GM12878 (cell line): Measurements from ENCODE around the gene CELF6.

Experiments used
- NR2C2 ChIP-seq: IDR thresholded peaks from 2 replicates; pipeline ENCODE4 v1.6.1; 2011; ENCODE audit warnings: borderline replicate concordance, low read depth; ENCODE audit not compliant: control insufficient read depth, insufficient read length
- RCOR1 ChIP-seq: conservative IDR thresholded peaks from 2 replicates; pipeline ENCODE4 v1.6.1; 2012; ENCODE audit warnings: low read depth, low read length, improper control_type of control experiment
- SMC3 ChIP-seq: IDR thresholded peaks from 2 replicates; pipeline ENCODE4 v1.6.1; 2011; ENCODE audit warnings: low read length, improper control_type of control experiment, borderline replicate concordance
- TF ChIP-seq, protein P1 (sequence below), 3 experiments: IDR thresholded peaks in 2 of 3; conservative IDR thresholded peaks in 1 of 3; 2 replicates each; pipeline ENCODE4 v1.5.1; 2011; ENCODE audit warnings: low read depth in 3 of 3, low read length in 3 of 3, mild to moderate bottlenecking in 3 of 3, control low read depth in 2 of 3, moderate library complexity in 2 of 3, inconsistent platforms in 1 of 3, mixed read lengths in 1 of 3; ENCODE audit not compliant: control insufficient read depth in 2 of 3, insufficient read depth in 1 of 3; ENCODE audit errors: extremely low read depth in 1 of 3

DNA sequence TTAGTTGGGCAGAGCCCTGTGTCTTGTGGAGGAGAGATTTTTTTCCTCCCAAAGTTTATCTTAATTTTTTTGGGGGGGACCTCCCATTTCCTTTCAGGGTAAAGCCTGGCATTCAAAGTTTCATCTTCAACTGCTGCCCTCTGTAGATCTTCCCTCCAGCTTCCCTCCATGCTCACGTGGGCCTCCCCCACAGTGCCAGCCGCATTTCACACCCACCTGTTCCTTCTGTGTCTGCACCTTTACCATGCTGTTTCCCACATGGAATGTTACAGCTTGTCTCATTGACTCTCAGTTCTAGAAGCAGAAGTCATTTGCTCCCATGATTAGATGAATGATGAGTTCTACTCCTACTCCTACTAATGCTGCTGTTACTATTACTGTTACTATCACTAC lies 6.5 kb downstream of the CELF6 start:
- TF ChIP-seq, protein P1, sequence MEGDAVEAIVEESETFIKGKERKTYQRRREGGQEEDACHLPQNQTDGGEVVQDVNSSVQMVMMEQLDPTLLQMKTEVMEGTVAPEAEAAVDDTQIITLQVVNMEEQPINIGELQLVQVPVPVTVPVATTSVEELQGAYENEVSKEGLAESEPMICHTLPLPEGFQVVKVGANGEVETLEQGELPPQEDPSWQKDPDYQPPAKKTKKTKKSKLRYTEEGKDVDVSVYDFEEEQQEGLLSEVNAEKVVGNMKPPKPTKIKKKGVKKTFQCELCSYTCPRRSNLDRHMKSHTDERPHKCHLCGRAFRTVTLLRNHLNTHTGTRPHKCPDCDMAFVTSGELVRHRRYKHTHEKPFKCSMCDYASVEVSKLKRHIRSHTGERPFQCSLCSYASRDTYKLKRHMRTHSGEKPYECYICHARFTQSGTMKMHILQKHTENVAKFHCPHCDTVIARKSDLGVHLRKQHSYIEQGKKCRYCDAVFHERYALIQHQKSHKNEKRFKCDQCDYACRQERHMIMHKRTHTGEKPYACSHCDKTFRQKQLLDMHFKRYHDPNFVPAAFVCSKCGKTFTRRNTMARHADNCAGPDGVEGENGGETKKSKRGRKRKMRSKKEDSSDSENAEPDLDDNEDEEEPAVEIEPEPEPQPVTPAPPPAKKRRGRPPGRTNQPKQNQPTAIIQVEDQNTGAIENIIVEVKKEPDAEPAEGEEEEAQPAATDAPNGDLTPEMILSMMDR (IDR thresholded peaks at IDR 0.05 in 2 of 3, conservative IDR thresholded peaks at IDR 0.05 in 1 of 3; ENCODE audit: control insufficient read depth in 2 of 3, extremely low read depth in 1 of 3, insufficient read depth in 1 of 3, low read depth in 3 of 3, low read length in 3 of 3) = no peak
- TF ChIP-seq NR2C2 (no peak), RCOR1 (no peak), SMC3 (no peak)
